Astrocyte of the cerebellum (primary cell): ENCODE data around the gene NEUROD1.
A peak's percentile ranks its signal among the peaks of the same experiment; 100 is the strongest.

ENCODE experiments used
- DNase-seq: peaks from one replicate; pipeline ENCODE4 v3.0.0-alpha.2; 2011; ENCODE audit warnings: low read depth
- H3K4me3 ChIP-seq: 2 replicates; pipeline ENCODE4 v1.5.1; 2011; ENCODE audit warnings: mild to moderate bottlenecking, low read depth, low read length, moderate library complexity
- in situ Hi-C: cut with HindIII; loops from 2 replicates; pipeline ENCODE4 v1.10.0; 2017; ENCODE audit warnings: low sequenced_read_pairs
- TF ChIP-seq, protein P1 (sequence below): IDR thresholded peaks from 2 replicates; pipeline ENCODE4 v1.5.1; 2012; ENCODE audit warnings: low read length, low read depth, moderate library complexity, mild to moderate bottlenecking; ENCODE audit errors: missing control alignments

The NEUROD1 gene

DNA sequence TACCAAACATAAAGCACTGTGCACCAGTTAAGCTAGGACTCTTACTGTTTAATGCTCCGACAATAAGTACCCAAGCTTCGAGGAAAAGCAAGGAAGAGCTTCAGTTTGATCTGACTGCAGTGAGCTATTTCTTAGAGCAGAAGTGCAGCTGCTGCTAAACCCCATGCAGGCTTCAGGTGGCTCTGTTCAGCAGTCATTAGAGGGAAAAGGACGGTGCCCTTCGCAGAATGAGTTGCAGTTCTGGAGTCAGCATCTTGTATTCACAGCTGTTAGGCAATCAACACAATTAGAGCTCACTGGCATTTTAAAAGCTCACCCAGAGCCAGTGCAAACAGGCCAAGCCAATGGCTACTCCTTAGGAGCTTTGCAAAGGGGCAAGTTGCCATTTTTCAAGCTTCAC, 21.9 kb downstream of the NEUROD1 start:
- in situ Hi-C loops = no loop called here
- H3K4me3 ChIP-seq = no peak overlapping the region
- TF ChIP-seq, protein P1, sequence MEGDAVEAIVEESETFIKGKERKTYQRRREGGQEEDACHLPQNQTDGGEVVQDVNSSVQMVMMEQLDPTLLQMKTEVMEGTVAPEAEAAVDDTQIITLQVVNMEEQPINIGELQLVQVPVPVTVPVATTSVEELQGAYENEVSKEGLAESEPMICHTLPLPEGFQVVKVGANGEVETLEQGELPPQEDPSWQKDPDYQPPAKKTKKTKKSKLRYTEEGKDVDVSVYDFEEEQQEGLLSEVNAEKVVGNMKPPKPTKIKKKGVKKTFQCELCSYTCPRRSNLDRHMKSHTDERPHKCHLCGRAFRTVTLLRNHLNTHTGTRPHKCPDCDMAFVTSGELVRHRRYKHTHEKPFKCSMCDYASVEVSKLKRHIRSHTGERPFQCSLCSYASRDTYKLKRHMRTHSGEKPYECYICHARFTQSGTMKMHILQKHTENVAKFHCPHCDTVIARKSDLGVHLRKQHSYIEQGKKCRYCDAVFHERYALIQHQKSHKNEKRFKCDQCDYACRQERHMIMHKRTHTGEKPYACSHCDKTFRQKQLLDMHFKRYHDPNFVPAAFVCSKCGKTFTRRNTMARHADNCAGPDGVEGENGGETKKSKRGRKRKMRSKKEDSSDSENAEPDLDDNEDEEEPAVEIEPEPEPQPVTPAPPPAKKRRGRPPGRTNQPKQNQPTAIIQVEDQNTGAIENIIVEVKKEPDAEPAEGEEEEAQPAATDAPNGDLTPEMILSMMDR = no peak
- no peak for DNase-seq

GRCh38 chr2:181657379-181657778, 22.9 kb downstream of the NEUROD1 start:
- H3K4me3 ChIP-seq = peak overlapping the region; percentile 55
- TF ChIP-seq, protein P1 = no peak
- in situ Hi-C loops = no loop called here
- no peak for DNase-seq

DNA sequence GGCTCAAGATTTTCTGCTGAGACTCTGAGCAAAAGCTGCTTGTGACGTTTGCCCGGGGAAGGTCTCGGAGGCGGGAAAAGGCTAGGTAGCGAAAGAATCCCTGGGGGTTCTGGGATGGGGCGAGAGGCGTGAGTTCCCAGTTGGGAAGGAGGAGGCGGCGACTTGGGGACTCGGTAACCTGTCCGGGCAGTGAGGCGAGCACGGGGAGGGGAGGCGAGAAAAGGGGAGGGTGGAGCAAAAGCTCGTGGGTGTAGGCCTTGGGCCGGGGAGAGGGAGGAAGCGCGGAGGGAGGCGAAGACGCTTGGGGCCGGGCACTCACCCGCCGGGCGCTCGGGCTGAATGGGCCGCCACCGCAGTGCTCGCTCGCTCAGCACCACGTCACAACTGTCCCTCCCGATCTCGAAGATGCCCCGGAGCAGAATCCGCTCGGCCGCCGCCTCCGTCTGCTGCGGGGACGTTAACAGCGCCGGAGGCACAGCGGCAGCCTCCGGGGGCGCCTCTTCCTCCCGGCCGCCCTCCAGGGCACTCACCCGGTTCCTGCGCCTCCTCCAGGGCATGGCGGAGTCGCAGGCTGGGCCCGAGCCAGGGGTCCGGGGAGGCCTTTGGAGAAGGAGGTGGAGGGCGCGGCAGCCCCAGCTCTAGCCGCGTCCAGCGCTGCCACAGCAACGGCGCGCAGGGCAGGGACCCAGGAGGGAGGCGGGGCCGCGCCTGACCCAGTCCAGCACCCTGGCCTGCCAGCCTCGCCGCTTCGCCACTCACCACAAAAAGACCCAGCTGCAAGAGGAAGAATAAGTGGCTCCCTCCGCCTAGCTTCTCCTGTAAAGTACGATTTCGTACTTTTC, 23.6 kb downstream of the NEUROD1 start, which contains the start of gene CERKL:
Gene CERKL, minus strand, starts transcription at position 656 of the 842 bp plus-strand sequence. Its CDS starts 99 bp downstream, at position 557.
- in situ Hi-C loops = no loop called here
- TF ChIP-seq, protein P1 = no peak
- peak within 1 kb of the TSS; percentile 55 for H3K4me3 ChIP-seq
- DNase-seq = no peak

DNA sequence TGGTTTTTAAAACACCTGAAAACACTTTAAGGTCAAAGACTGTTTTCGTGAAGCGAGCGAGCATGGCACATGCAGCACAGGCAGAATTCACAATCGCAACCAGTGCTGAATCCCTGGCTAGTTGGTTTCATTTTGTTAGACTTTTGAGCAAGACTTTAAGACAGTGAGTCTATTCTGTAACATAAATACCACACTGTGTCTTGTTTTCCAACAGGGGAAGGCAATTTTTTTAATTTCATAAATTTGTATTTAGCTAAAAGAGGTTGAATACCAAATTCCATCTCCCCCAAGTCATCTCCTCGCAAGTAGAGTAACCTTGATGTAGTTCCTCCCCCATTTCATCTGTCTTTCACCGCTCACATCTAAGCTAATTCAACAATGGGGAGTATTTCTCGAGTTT, 24.8 kb downstream of the NEUROD1 start:
- TF ChIP-seq, protein P1 = no peak
- in situ Hi-C loops = no loop called here
- no peak for DNase-seq
- H3K4me3 ChIP-seq = no peak overlapping the region

DNA sequence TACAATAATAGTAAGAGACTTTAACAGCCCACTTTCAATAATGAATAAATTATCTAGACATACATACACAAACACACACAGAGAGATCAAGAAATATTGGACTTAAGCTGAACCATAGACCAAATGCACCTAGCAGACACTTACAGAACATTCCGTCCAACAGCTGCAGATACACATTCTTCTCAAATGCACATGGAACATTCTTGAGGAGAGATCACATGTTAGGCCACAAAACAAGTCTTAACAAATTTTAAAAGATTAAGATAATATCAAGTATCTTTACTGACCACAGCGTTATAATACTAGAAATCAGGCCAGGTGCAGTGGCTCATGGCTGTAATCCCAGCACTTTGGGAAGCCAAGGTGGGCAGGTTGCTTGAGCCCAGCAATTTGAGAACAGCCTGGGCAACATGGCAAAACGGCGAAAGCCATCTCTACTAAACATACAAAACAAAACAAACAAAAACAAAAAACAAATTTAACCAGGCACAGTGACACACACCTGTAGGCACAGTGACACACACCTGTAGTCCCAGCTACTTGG, 30.8 kb downstream of the NEUROD1 start:
- no peak overlapping the region for H3K4me3 ChIP-seq
- DNase-seq = no peak
- TF ChIP-seq, protein P1 = no peak
- in situ Hi-C loops = no loop called here

GRCh38 chr2:181648478-181649155, 31.7 kb downstream of the NEUROD1 start:
- no peak overlapping the region for H3K4me3 ChIP-seq
- TF ChIP-seq, protein P1 = no peak
- in situ Hi-C loops = no loop called here
- no peak for DNase-seq
